AG04450 (cell line): Measurements from ENCODE around the gene MOCOS. TPM values are rescaled to one million over a fixed set of nuclear protein-coding genes. Genes with fewer than 3 reads are reported as not detected.

Experiments
- CTCF ChIA-PET: fragments of 300-600, 350-600 bp; formaldehyde crosslinking; extraction: SDS; loops from one replicate; lab custom pipeline; 2022; ENCODE audit warnings: antibody characterized with exemption, inconsistent platforms; lab: Charles Lee
- POLR2A ChIA-PET: fragments of 350-600 bp; formaldehyde crosslinking; extraction: SDS; loops from one replicate; lab custom pipeline; 2021; ENCODE audit warnings: antibody characterized with exemption, inconsistent platforms; lab: Yijun Ruan, JAX
- DNase-seq: peaks from one replicate; pipeline ENCODE4 v3.0.0-alpha.2; 2011; ENCODE audit warnings: low read depth, low spot score
- H3K27ac ChIP-seq: one replicate; pipeline ENCODE4 v1.5.1; 2012; ENCODE audit warnings: low read depth, low read length, control low read depth
- H3K27me3 ChIP-seq: one replicate; pipeline ENCODE4 v1.6.0; 2012; ENCODE audit warnings: low read length; ENCODE audit not compliant: control insufficient read depth, insufficient read depth
- H3K4me3 ChIP-seq: 2 replicates; pipeline ENCODE4 v1.5.1; 2011; ENCODE audit warnings: mild to moderate bottlenecking, low read depth, low read length, control low read depth
- H3K9me3 ChIP-seq: 2 replicates; pipeline ENCODE4 v1.5.1; 2012; ENCODE audit warnings: low read length; ENCODE audit not compliant: control insufficient read depth, insufficient read depth
- polyA plus RNA-seq: library from polyadenylated mRNA; depleted of rRNA; stranded (reverse); fragments of >200 nt; gene quantifications from 2 replicates; pipeline ENCODE4 v1.2.3, GENCODE V29; 2011
- TF ChIP-seq, protein P1 (sequence below): IDR thresholded peaks from 2 replicates; pipeline ENCODE4 v1.5.1; 2011; ENCODE audit warnings: low read depth, low read length, control low read depth, inconsistent platforms

The MOCOS gene
- polyA plus RNA-seq, 1 experiment: 5.1 TPM

DNA sequence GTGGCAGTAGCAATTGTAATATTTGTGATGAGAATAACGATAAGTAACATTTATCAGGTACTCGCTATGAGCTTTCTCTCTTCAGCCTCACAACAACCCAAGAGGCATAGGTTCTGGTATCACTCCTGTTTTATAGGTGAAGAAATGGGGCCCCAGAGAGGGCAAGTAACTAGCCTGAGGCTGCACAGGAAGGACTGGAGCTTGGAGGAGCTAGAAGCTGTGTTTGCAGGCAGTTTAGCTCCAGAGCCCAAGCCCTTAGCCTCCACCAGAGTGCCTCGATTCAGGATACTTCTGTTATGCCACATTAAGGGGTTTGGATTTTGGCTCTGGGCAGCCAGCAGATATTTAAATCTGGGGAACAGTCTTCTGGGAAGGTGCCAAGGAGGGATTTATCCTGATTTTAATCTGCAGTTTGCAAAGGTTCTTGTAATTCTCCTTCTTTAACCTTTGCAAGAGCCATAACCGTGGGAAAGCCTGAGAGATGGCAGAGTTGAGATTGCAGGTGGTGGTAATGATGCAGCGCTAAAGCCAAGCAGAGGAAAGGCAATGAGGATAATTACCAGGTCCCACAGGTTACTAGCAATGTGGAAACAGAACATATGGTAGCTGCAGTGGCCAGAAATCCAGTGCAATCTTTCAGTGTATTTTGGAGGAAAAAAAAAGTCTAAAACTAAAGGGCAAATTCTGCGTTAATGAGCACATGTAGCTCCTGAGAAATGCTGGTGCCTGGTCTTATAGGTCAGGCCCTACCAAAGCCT, 9.1 kb downstream of the MOCOS start:
- TF ChIP-seq, protein P1, sequence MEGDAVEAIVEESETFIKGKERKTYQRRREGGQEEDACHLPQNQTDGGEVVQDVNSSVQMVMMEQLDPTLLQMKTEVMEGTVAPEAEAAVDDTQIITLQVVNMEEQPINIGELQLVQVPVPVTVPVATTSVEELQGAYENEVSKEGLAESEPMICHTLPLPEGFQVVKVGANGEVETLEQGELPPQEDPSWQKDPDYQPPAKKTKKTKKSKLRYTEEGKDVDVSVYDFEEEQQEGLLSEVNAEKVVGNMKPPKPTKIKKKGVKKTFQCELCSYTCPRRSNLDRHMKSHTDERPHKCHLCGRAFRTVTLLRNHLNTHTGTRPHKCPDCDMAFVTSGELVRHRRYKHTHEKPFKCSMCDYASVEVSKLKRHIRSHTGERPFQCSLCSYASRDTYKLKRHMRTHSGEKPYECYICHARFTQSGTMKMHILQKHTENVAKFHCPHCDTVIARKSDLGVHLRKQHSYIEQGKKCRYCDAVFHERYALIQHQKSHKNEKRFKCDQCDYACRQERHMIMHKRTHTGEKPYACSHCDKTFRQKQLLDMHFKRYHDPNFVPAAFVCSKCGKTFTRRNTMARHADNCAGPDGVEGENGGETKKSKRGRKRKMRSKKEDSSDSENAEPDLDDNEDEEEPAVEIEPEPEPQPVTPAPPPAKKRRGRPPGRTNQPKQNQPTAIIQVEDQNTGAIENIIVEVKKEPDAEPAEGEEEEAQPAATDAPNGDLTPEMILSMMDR: no peak
- DNase-seq: no peak
- H3K9me3 ChIP-seq: no peaks in the 10 kb centered on the region
- H3K4me3 ChIP-seq: no peak overlapping the region
- no peak overlapping the region for H3K27ac ChIP-seq
- CTCF ChIA-PET: interaction anchor here (0.6 to 1.4 kb wide), 2 partner anchors 37 to 88 kb away, joined by 3 to 4 read pairs; no protein-coding TSS in a partner anchor
- POLR2A ChIA-PET: no interaction called here
- H3K27me3 ChIP-seq: no peaks in the 10 kb centered on the region

DNA sequence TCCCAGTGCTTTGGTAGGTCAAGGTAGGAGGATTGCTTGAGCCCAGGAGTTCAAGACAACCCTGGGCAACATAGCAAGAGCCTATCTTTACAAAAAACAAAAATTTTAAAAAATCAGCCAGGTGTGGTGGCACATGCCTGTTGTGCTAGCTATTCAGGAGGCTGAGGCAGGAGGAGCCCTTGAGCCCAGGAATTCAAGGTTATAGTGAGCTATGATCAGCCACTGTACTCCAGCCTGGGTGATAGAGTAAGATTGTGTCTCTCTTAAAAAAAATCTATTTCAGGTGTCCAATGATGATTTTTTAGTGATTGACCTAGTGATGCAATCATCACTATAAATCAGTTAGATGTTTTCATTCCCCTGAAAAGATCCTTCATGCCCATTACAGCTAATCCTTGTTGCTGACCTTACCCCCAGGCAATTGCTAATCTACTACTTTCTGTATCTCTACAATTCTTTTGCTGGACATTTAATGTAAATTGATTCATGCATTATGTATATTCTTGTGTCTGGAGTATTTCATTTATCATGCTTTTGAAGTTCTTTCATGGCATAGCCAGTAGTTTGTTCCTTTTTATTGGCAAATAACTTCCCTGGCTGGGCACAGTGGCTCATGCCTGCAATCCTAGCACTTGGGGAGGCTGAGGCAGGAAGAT, 10.3 kb downstream of the MOCOS start:
- H3K27me3 ChIP-seq: no peaks in the 10 kb centered on the region
- CTCF ChIA-PET: interaction anchor here (1.4 kb wide), 1 partner anchor 87 kb away, joined by 3 read pairs; no protein-coding TSS in a partner anchor
- H3K27ac ChIP-seq: no peak overlapping the region
- no peak for DNase-seq
- no peak overlapping the region for H3K4me3 ChIP-seq
- POLR2A ChIA-PET: interaction anchor here (0.5 to 0.6 kb wide), 2 partner anchors 14 to 66 kb away, joined by 3 to 4 read pairs; no protein-coding TSS in a partner anchor
- H3K9me3 ChIP-seq: no peaks in the 10 kb centered on the region
- TF ChIP-seq, protein P1: no peak

DNA sequence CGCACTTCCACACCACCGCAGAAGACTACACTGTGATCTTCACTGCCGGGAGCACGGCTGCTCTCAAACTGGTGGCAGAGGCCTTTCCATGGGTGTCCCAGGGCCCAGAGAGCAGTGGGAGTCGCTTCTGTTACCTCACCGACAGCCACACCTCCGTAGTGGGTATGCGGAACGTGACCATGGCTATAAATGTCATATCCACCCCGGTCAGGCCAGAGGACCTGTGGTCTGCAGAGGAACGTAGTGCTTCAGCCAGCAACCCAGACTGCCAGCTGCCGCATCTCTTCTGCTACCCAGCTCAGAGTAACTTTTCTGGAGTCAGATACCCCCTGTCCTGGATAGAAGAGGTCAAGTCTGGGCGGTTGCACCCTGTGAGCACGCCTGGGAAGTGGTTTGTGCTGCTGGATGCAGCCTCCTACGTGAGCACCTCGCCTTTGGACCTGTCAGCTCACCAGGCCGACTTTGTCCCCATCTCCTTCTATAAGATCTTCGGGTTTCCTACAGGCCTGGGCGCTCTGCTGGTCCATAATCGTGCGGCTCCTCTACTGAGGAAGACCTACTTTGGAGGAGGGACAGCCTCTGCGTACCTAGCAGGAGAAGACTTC, 12.5 kb downstream of the MOCOS start:
- no peak overlapping the region for H3K27ac ChIP-seq
- H3K9me3 ChIP-seq: no peaks in the 10 kb centered on the region
- POLR2A ChIA-PET: no interaction called here
- DNase-seq: no peak
- TF ChIP-seq, protein P1: no peak
- CTCF ChIA-PET: no interaction called here
- no peak overlapping the region for H3K4me3 ChIP-seq
- no peaks in the 10 kb centered on the region for H3K27me3 ChIP-seq

DNA sequence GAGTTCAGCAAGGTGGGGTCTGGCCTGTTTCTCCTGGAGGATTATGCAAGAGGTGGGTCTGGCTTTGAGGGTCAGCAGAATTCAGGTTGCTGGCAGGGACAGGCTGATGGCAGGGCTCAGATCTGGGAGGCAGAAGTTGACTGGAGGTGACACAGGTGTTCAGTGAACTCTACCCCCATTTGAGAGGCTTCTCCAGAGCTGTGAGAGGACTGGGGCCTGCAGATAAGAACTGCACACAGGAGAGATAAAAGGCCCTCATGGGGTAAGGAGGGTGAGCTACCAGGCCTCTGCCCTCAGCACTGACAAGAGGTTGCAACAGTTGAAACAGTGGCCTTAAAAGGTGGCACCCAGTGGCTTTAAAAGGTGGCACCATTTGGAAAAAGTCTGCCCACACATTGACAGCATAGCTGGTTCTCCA, 13.1 kb downstream of the MOCOS start:
- Histone ChIP-seq H3K27me3 (no peaks in the 10 kb centered on the region), H3K9me3 (no peaks in the 10 kb centered on the region), H3K4me3 (no peak overlapping the region), H3K27ac (no peak overlapping the region)
- ChIA-PET POLR2A (no interaction called here), CTCF (no interaction called here)
- TF ChIP-seq, protein P1: no peak
- DNase-seq: no peak

DNA sequence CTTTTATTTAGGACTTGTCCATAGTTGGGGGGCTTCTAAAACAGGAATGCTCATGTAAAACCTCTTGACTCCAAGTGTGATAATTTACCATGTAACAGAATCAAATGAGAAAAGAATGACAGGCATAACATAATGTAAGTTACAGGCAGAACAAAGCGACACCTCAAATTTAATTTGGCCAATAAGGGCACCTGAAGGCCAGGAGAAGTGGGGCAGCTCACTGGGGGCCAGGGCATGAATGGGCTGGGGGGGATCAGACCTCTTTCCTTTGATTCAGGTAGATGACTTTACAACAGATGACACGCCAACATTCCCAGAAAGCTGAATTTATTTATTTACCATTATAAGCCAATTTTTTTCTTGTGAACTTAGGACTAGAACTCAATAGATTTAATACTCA, 14.5 kb downstream of the MOCOS start:
- POLR2A ChIA-PET: no interaction called here
- TF ChIP-seq, protein P1: no peak
- H3K9me3 ChIP-seq: no peaks in the 10 kb centered on the region
- no peak for DNase-seq
- no peak overlapping the region for H3K4me3 ChIP-seq
- H3K27ac ChIP-seq: no peak overlapping the region
- CTCF ChIA-PET: no interaction called here
- H3K27me3 ChIP-seq: no peaks in the 10 kb centered on the region
